Chondrocyte (in vitro differentiated cells): Measurements from ENCODE around the gene AHNAK2. TPM values are rescaled to one million over a fixed set of nuclear protein-coding genes. Genes with fewer than 3 reads are reported as not detected.
A peak's percentile ranks its signal among the peaks of the same experiment; 100 is the strongest.

Experiments used
- DNase-seq: peaks from one replicate; pipeline ENCODE4 v3.0.0; 2021; ENCODE audit warnings: mixed read lengths, low spot score
- H3K27ac Mint-ChIP-seq: one replicate; pipeline ENCODE4 v1.8.0; 2021; ENCODE audit warnings: mild to moderate bottlenecking, moderate library complexity, mixed read lengths; ENCODE audit not compliant: unreplicated experiment
- H3K27me3 Mint-ChIP-seq: 2 replicates; pipeline ENCODE4 v1.8.0; 2021; ENCODE audit warnings: low read depth, mixed read lengths
- H3K36me3 Mint-ChIP-seq: 2 replicates; pipeline ENCODE4 v1.8.0; 2021; ENCODE audit warnings: low read depth, mixed read lengths
- H3K4me1 Mint-ChIP-seq: 2 replicates; pipeline ENCODE4 v1.8.0; 2021; ENCODE audit warnings: low read depth, mild to moderate bottlenecking, mixed read lengths
- H3K4me3 Mint-ChIP-seq: one replicate; pipeline ENCODE4 v1.8.0; 2021; ENCODE audit warnings: mild to moderate bottlenecking, moderate library complexity, mixed read lengths; ENCODE audit not compliant: unreplicated experiment
- H3K9me3 Mint-ChIP-seq: 2 replicates; pipeline ENCODE4 v1.8.0; 2021; ENCODE audit warnings: low read depth, mixed read lengths
- total RNA-seq: library from RNA; stranded (reverse); gene quantifications from 3 replicates; pipeline ENCODE4 v1.2.1, GENCODE V29; 2021
- TF ChIP-seq, protein P1 (sequence below): fragments of 200-600 bp; sonication (generic); IDR thresholded peaks from 2 replicates; pipeline ENCODE4 v1.5.0; 2021; ENCODE audit warnings: antibody characterized with exemption, mild to moderate bottlenecking, moderate library complexity

Gene AHNAK2
- total RNA-seq, 1 donor from 2014 or later = 271 TPM

GRCh38 chr14:104970231-104971068 is 7.7 kb downstream of the AHNAK2 start:
- H3K36me3 Mint-ChIP-seq = no peaks in the 10 kb centered on the region
- H3K27me3 Mint-ChIP-seq = no peaks in the 10 kb centered on the region
- H3K27ac Mint-ChIP-seq = peak overlapping the region; percentile 95
- no peaks in the 10 kb centered on the region for H3K9me3 Mint-ChIP-seq
- DNase-seq = no peak
- TF ChIP-seq, protein P1, sequence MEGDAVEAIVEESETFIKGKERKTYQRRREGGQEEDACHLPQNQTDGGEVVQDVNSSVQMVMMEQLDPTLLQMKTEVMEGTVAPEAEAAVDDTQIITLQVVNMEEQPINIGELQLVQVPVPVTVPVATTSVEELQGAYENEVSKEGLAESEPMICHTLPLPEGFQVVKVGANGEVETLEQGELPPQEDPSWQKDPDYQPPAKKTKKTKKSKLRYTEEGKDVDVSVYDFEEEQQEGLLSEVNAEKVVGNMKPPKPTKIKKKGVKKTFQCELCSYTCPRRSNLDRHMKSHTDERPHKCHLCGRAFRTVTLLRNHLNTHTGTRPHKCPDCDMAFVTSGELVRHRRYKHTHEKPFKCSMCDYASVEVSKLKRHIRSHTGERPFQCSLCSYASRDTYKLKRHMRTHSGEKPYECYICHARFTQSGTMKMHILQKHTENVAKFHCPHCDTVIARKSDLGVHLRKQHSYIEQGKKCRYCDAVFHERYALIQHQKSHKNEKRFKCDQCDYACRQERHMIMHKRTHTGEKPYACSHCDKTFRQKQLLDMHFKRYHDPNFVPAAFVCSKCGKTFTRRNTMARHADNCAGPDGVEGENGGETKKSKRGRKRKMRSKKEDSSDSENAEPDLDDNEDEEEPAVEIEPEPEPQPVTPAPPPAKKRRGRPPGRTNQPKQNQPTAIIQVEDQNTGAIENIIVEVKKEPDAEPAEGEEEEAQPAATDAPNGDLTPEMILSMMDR = peak; percentile 30
- peak overlapping the region; percentile 84 for H3K4me3 Mint-ChIP-seq
- peaks cover 79% of the 10 kb centered on the region for H3K4me1 Mint-ChIP-seq

DNA sequence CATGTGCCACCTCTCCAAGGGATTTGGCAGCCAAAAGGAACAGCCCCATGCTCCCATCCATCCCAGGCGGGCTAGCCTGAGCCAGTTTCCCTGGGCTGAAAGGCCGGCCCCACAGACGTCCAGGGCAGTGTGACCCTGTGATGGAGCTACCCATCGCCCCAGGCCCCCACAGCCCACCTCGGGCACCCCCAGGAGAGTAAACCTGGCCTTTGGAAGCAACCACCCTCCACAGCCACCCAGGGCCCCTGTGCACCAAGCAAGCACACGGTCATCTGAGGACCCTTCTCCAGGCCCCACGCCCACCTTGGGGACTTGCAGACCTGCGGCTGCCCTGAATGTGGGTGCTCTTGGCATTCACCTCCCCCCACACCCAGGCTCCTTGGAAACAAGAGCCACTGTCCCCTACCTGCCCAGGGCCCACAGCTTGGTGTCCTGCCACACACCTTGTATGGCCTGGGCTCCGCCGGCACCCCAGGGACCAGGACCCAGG is 8.4 kb downstream of the AHNAK2 start:
- DNase-seq = no peak
- Mint-ChIP-seq H3K4me3 (peak overlapping the region; percentile 84), H3K27me3 (no peaks in the 10 kb centered on the region), H3K4me1 (peaks cover 82% of the 10 kb centered on the region), H3K27ac (peak overlapping the region; percentile 95), H3K9me3 (no peaks in the 10 kb centered on the region), H3K36me3 (no peaks in the 10 kb centered on the region)
- TF ChIP-seq, protein P1 = no peak

DNA sequence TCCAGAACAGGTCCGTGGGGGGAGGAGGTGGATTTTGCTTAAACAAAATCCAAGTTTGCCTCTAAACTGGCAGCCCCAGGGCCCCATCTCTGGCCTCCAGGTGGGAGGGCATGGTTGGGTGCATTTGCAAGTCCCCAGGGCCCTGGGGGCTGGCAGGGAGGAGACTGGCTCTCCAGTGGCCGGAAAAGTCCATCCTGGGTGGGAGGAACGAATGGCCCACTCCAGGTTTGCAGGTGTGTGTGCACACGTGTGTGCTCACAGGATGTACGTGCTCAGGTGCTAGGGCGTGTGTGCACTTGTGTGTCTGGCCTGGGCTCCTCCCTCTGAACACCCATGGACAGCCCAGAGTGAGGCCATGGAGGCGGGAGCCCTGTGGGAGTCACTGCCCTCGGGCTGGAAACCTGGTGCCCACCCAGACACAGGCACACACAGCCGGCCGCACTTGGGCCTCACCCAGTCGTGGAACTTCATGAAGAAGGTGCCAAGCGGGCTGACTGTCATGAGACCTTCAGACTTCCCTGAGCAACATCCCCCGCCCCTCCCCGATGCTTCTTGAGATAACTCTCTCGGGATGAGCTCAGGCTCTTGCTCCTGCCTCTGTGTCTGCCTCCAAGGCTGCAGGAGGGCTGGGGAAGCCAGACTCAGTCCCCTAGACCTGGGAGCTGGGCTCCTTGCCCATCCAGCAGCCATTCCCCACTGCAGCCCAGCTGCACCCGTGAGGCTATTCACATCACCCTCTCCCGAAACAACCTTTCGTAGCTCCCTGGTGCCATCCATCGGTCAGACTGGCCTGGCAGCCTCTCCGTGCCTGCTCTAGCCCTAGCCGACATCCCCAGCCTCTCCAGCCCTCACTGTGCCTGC is 9.4 kb downstream of the AHNAK2 start:
- peaks cover 76% of the 10 kb centered on the region for H3K4me1 Mint-ChIP-seq
- DNase-seq = no peak
- H3K27me3 Mint-ChIP-seq = no peaks in the 10 kb centered on the region
- peak overlapping the region; percentile 84 for H3K4me3 Mint-ChIP-seq
- no peaks in the 10 kb centered on the region for H3K36me3 Mint-ChIP-seq
- no peaks in the 10 kb centered on the region for H3K9me3 Mint-ChIP-seq
- TF ChIP-seq, protein P1 = peak; percentile 72
- peak overlapping the region; percentile 95 for H3K27ac Mint-ChIP-seq

- TF ChIP-seq, protein P1 = no peak
- H3K4me1 Mint-ChIP-seq = peaks cover 72% of the 10 kb centered on the region
- H3K27me3 Mint-ChIP-seq = no peaks in the 10 kb centered on the region
- DNase-seq = no peak
- no peaks in the 10 kb centered on the region for H3K36me3 Mint-ChIP-seq
- H3K27ac Mint-ChIP-seq = peak overlapping the region; percentile 95
- H3K4me3 Mint-ChIP-seq = peak overlapping the region; percentile 84
- no peaks in the 10 kb centered on the region for H3K9me3 Mint-ChIP-seq
These were observed 10.0 kb downstream of the AHNAK2 start for GRCh38 chr14:104968153-104968527.
